CD4-positive, alpha-beta T cell (primary cell): ENCODE data around the gene DGKA. TPM values are rescaled to one million over a fixed set of nuclear protein-coding genes. Genes with fewer than 3 reads are reported as not detected.

Source experiments
- ATAC-seq: fragments of 200-7000 bp; cut with Tn5 transposase; one replicate; pipeline ENCODE4 v1.10.0; 2022; ENCODE audit warnings: mild to moderate bottlenecking; ENCODE audit not compliant: poor library complexity
- CTCF ChIA-PET: fragments of 350-600 bp; sonication (Branson Sonifier 250); formaldehyde crosslinking; loops from one replicate; lab custom pipeline; 2021; ENCODE audit warnings: antibody characterized with exemption, inconsistent platforms; lab: Charles Lee
- POLR2A ChIA-PET: fragments of 350-600 bp; sonication (Branson Sonifier 250); formaldehyde crosslinking; loops from one replicate; lab custom pipeline; 2021; ENCODE audit warnings: antibody characterized with exemption, inconsistent platforms; lab: Charles Lee
- DNase-seq, 14 experiments: peaks; one replicate each; pipeline ENCODE4 v3.0.0-alpha.2; 2013 to 2020; ENCODE audit warnings: mixed read lengths in 2 of 14
- H3K27ac ChIP-seq, 2 donors: one replicate each; pipeline versions ENCODE4 v1.5.1 to v1.7.0; 2013; ENCODE audit warnings: low read length in 2 of 2, low read depth in 1 of 2, mild to moderate bottlenecking in 1 of 2
- H3K27me3 ChIP-seq, 2 experiments: 1 replicate in 1 of 2; 2 replicates in 1 of 2; pipeline versions ENCODE4 v1.6.1 to v1.7.0; 2013; ENCODE audit warnings: low read length in 2 of 2, control low read depth in 1 of 2, mild to moderate bottlenecking in 1 of 2, moderate library complexity in 1 of 2; ENCODE audit not compliant: insufficient read depth in 2 of 2, control insufficient read depth in 1 of 2
- H3K36me3 ChIP-seq: one replicate; pipeline ENCODE4 v1.6.1; 2013; ENCODE audit warnings: low read length, control low read depth; ENCODE audit not compliant: insufficient read depth
- H3K4me1 ChIP-seq: one replicate; pipeline ENCODE4 v1.6.1; 2013; ENCODE audit warnings: low read length, control low read depth; ENCODE audit not compliant: insufficient read depth
- H3K4me3 ChIP-seq: one replicate; pipeline ENCODE4 v1.5.1; 2013; ENCODE audit warnings: mild to moderate bottlenecking, low read length, moderate library complexity
- H3K9me3 ChIP-seq, 2 experiments: 1 replicate in 1 of 2; 2 replicates in 1 of 2; pipeline versions ENCODE4 v1.6.1 to v1.7.0; 2013; ENCODE audit warnings: low read length in 2 of 2, mild to moderate bottlenecking in 2 of 2, control low read depth in 1 of 2, moderate library complexity in 1 of 2; ENCODE audit not compliant: control insufficient read depth in 1 of 2, insufficient read depth in 1 of 2
- H3K27ac Mint-ChIP-seq: one replicate; pipeline ENCODE4 v1.8.0; 2020; ENCODE audit warnings: mixed read lengths
- H3K27me3 Mint-ChIP-seq: one replicate; pipeline ENCODE4 v1.8.0; 2021; ENCODE audit warnings: mixed read lengths
- H3K36me3 Mint-ChIP-seq: one replicate; pipeline ENCODE4 v1.8.0; 2021; ENCODE audit warnings: low read depth, mixed read lengths
- H3K4me1 Mint-ChIP-seq: one replicate; pipeline ENCODE4 v1.8.0; 2021; ENCODE audit warnings: low read depth, mixed read lengths
- H3K4me3 Mint-ChIP-seq: one replicate; pipeline ENCODE4 v1.8.0; 2020; ENCODE audit warnings: mild to moderate bottlenecking, mixed read lengths
- H3K9me3 Mint-ChIP-seq: one replicate; pipeline ENCODE4 v1.8.0; 2020; ENCODE audit warnings: mixed read lengths
- intact Hi-C, 2 experiments: fragments of 100-400 bp; cut with DNase I in 1 of 2; cut with micrococcal nuclease in 1 of 2; formaldehyde crosslinking; loops; one replicate each; pipeline versions ENCODE4 v1.15.1 to v1.9.0; 2023 to 2025; cut with DNase I, micrococcal nuclease
- total RNA-seq, 174 experiments: library from RNA in 2 of 174; stranded (reverse) in 2 of 174; gene quantifications; one replicate each; pipeline ENCODE4 v1.2.3 and lab custom pipeline; 2021 to 2026
- TF ChIP-seq, protein P1 (sequence below): fragments of 200-600 bp; IDR thresholded peaks from one replicate; pipeline ENCODE4 v1.8.0; 2022; ENCODE audit warnings: antibody characterized with exemption, mild to moderate bottlenecking

The DGKA gene
- total RNA-seq, 2 experiments from 2014 or later = 799 to 818 TPM

- peak overlapping the region; percentile 98 for H3K4me3 ChIP-seq
- Mint-ChIP-seq H3K4me3 (peak overlapping the region; percentile 99), H3K27ac (peak overlapping the region; percentile 97), H3K27me3 (no peaks in the 10 kb centered on the region), H3K9me3 (no peaks in the 10 kb centered on the region), H3K4me1 (peaks cover 62% of the 10 kb centered on the region), H3K36me3 (peaks cover 86% of the 10 kb centered on the region)
- no peak for ATAC-seq
- H3K9me3 ChIP-seq = no peaks in the 10 kb centered on the region
- peak overlapping the region; percentile 81 to 93 for H3K27ac ChIP-seq
- peaks cover 78% of the 10 kb centered on the region for H3K4me1 ChIP-seq
- intact Hi-C loops = loop anchor here in 1 of 2 experiments (5.0 kb wide), 1 partner anchor 109 kb away; the partner anchor contains the start of gene RPS26
- CTCF ChIA-PET = interaction anchor here (1.3 to 6.6 kb wide), 2 partner anchors 19 to 195 kb away, joined by 3 to 31 read pairs; no protein-coding TSS in a partner anchor
- DNase-seq = peak in 5 of 14 experiments; percentile 38 to 64 (median 50)
- POLR2A ChIA-PET = interaction anchor here (0.6 to 18.6 kb wide), 14 partner anchors 9 to 204 kb away, joined by 3 to 251 read pairs (median 6); partner anchors contain the start of genes DNAJC14, ORMDL2, PA2G4 and RAB5B
- H3K36me3 ChIP-seq = peaks cover 60% of the 10 kb centered on the region
- TF ChIP-seq, protein P1, sequence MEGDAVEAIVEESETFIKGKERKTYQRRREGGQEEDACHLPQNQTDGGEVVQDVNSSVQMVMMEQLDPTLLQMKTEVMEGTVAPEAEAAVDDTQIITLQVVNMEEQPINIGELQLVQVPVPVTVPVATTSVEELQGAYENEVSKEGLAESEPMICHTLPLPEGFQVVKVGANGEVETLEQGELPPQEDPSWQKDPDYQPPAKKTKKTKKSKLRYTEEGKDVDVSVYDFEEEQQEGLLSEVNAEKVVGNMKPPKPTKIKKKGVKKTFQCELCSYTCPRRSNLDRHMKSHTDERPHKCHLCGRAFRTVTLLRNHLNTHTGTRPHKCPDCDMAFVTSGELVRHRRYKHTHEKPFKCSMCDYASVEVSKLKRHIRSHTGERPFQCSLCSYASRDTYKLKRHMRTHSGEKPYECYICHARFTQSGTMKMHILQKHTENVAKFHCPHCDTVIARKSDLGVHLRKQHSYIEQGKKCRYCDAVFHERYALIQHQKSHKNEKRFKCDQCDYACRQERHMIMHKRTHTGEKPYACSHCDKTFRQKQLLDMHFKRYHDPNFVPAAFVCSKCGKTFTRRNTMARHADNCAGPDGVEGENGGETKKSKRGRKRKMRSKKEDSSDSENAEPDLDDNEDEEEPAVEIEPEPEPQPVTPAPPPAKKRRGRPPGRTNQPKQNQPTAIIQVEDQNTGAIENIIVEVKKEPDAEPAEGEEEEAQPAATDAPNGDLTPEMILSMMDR = no peak
- no peaks in the 10 kb centered on the region for H3K27me3 ChIP-seq
Measured at GRCh38 chr12:55933169-55933798, 2.3 kb downstream of the DGKA start.

- no peaks in the 10 kb centered on the region for H3K9me3 ChIP-seq
- H3K27me3 Mint-ChIP-seq = no peaks in the 10 kb centered on the region
- DNase-seq = no peak
- H3K27ac Mint-ChIP-seq = peak overlapping the region; percentile 97
- H3K36me3 ChIP-seq = peaks cover 68% of the 10 kb centered on the region
- ChIA-PET POLR2A (interaction anchor here (0.7 to 18.6 kb wide), 15 partner anchors 8 to 204 kb away, joined by 3 to 251 read pairs (median 7); partner anchors contain the start of genes DNAJC14, ORMDL2, RAB5B and SARNP), CTCF (interaction anchor here (0.8 to 6.6 kb wide), 4 partner anchors 20 to 196 kb away, joined by 3 to 31 read pairs (median 3); no protein-coding TSS in a partner anchor)
- intact Hi-C loops = loop anchor here in 1 of 2 experiments (5.0 kb wide), 1 partner anchor 108 kb away; the partner anchor contains the start of gene RPS26
- TF ChIP-seq, protein P1 = no peak
- H3K36me3 Mint-ChIP-seq = peaks cover 93% of the 10 kb centered on the region
- peak overlapping the region; percentile 99 for H3K4me3 Mint-ChIP-seq
- H3K9me3 Mint-ChIP-seq = no peaks in the 10 kb centered on the region
- no peaks in the 10 kb centered on the region for H3K27me3 ChIP-seq
- no peak for ATAC-seq
- H3K4me1 ChIP-seq = peaks cover 79% of the 10 kb centered on the region
- H3K27ac ChIP-seq = peak overlapping the region; percentile 81 to 93
- peaks cover 69% of the 10 kb centered on the region for H3K4me1 Mint-ChIP-seq
- H3K4me3 ChIP-seq = peak overlapping the region; percentile 98
Measured at GRCh38 chr12:55933799-55934742, 3.1 kb downstream of the DGKA start.

GRCh38 chr12:55934773-55935172, 3.8 kb downstream of the DGKA start:
- H3K4me3 ChIP-seq = peak overlapping the region; percentile 98
- intact Hi-C loops = loop anchor here in 1 of 2 experiments (5.0 kb wide), 1 partner anchor 108 kb away; the partner anchor contains the start of gene RPS26
- CTCF ChIA-PET = interaction anchor here (0.6 to 6.6 kb wide), 6 partner anchors 8 to 210 kb away, joined by 3 to 31 read pairs (median 4); partner anchors contain the start of gene PYM1
- H3K4me1 ChIP-seq = peaks cover 80% of the 10 kb centered on the region
- Mint-ChIP-seq H3K4me1 (peaks cover 69% of the 10 kb centered on the region), H3K27me3 (no peaks in the 10 kb centered on the region), H3K36me3 (peaks cover 93% of the 10 kb centered on the region), H3K27ac (peak overlapping the region; percentile 97), H3K9me3 (no peaks in the 10 kb centered on the region), H3K4me3 (peak overlapping the region; percentile 99)
- POLR2A ChIA-PET = interaction anchor here (0.8 to 18.6 kb wide), 8 partner anchors 12 to 116 kb away, joined by 3 to 251 read pairs (median 28); partner anchors contain the start of genes DNAJC14, ORMDL2, RAB5B and SARNP
- H3K36me3 ChIP-seq = peaks cover 75% of the 10 kb centered on the region
- TF ChIP-seq, protein P1 = no peak
- peak overlapping the region; percentile 70 to 81 for H3K27ac ChIP-seq
- ATAC-seq = no peak
- H3K27me3 ChIP-seq = no peaks in the 10 kb centered on the region
- no peak for DNase-seq
- H3K9me3 ChIP-seq = no peaks in the 10 kb centered on the region
